Smooth muscle cell (in vitro differentiated cells): ENCODE measurements around the gene C10orf120. TPM values are rescaled to one million over a fixed set of nuclear protein-coding genes. Genes with fewer than 3 reads are reported as not detected.
A peak's percentile ranks its signal among the peaks of the same experiment; 100 is the strongest.

Experiments
- DNase-seq: peaks from one replicate; lab custom pipeline; 2025; ENCODE audit not compliant: unreplicated experiment; lab: John Stamatoyannopoulos, UW
- H2AFZ ChIP-seq: fragments of 200-600 bp; sonication (generic); 2 replicates; pipeline ENCODE4 v1.6.0; 2016; ENCODE audit warnings: antibody characterized with exemption, low read depth, mild to moderate bottlenecking
- H3F3A ChIP-seq: fragments of 200-600 bp; sonication (generic); 2 replicates; pipeline ENCODE4 v1.6.0; 2017; ENCODE audit warnings: antibody characterized with exemption, low read depth
- H3K27ac ChIP-seq: fragments of 200-600 bp; sonication (generic); 2 replicates; pipeline ENCODE4 v1.5.1; 2016; ENCODE audit warnings: low read depth, mild to moderate bottlenecking
- H3K27me3 ChIP-seq: fragments of 200-600 bp; sonication (generic); 2 replicates; pipeline ENCODE4 v1.6.1; 2016; ENCODE audit warnings: low read depth, mild to moderate bottlenecking
- H3K36me3 ChIP-seq: fragments of 200-600 bp; sonication (generic); 2 replicates; pipeline ENCODE4 v1.5.1; 2016; ENCODE audit warnings: low read depth
- H3K4me1 ChIP-seq: fragments of 200-600 bp; sonication (generic); 2 replicates; pipeline ENCODE4 v1.5.1; 2016; ENCODE audit warnings: low read depth
- H3K4me2 ChIP-seq: fragments of 200-600 bp; sonication (generic); 2 replicates; pipeline ENCODE4 v1.6.0; 2016; ENCODE audit warnings: mild to moderate bottlenecking
- H3K4me3 ChIP-seq: fragments of 200-600 bp; sonication (generic); 2 replicates; pipeline ENCODE4 v1.5.1; 2016; ENCODE audit warnings: mild to moderate bottlenecking
- H3K79me2 ChIP-seq: fragments of 200-600 bp; sonication (generic); 2 replicates; pipeline ENCODE4 v1.6.0; 2016; ENCODE audit warnings: low read depth, mild to moderate bottlenecking
- H3K9ac ChIP-seq: fragments of 200-600 bp; sonication (generic); 2 replicates; pipeline ENCODE4 v1.6.0; 2016; ENCODE audit warnings: low read depth
- H3K9me3 ChIP-seq: fragments of 200-600 bp; sonication (generic); replicated peaks from 2 replicates; pipeline ENCODE4 v1.5.1; 2016; ENCODE audit warnings: low read depth
- H4K20me1 ChIP-seq: fragments of 200-600 bp; sonication (generic); 2 replicates; pipeline ENCODE4 v1.6.0; 2016; ENCODE audit warnings: low read depth
- WGBS: methylation state at CpG from one replicate; pipeline ENCODE4 v1.1.7; 2016; ENCODE audit warnings: low lambda C conversion rate; 5-methylcytosine and 5-hydroxymethylcytosine counted together
- polyA plus RNA-seq: library from polyadenylated mRNA; unstranded; fragments of >200 nt; fragmentation: Nextera tagmentation; extraction: Ambion mirVana; gene quantifications from 2 replicates; pipeline ENCODE4 v1.2.1, GENCODE V29; 2016
- total RNA-seq: library from RNA; depleted of rRNA; stranded (reverse); fragments of >200 nt; gene quantifications from 2 replicates; pipeline ENCODE4 v1.2.3, GENCODE V29; 2014
- TF ChIP-seq, protein P1 (sequence below): fragments of 200-600 bp; sonication (generic); IDR thresholded peaks from 2 replicates; pipeline ENCODE4 v1.5.1; 2017; ENCODE audit warnings: borderline replicate concordance, mild to moderate bottlenecking, antibody characterized with exemption; ENCODE audit not compliant: insufficient read depth, poor library complexity, severe bottlenecking

The C10orf120 gene
- total and polyA plus RNA-seq, 2 experiments from 2014 or later, result not detected

DNA sequence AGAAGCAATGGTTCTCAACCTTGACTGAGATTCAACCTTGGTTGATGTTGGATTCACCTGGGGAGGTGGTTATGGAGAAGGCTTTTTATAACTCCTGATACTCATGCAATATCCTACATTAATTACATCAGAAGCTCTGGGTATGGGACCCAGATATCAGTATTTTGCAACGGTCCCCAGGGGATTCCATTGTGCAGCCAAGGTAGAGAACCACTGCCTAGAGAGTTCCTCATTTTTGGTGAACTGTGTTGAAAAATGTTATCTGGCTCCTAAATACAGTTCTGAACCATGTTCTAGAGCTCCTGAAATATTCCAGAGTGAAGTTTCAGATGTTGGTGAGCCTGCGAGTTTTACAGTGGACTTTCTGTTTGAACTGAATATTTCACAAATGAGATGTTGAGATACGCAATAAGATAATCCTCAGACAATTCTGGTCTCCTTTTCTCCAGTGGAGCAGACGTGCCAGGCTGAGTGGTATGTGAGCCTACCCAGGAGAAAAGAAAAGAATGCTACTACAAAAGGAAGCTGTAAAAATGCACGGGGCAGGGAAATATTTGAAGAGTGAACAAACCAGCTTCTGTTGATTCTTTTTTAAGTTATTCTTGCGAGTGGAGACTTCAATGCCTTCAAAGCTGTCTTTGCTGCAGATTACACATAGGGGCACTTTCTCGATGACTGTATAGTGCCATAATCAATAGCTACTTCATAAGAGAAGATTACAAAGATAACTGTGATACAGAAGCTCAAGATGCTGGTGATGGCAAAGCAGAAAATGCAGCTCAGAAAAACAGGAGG lies 13.6 kb upstream of the C10orf120 start:
- Histone ChIP-seq H3K27me3 (peaks cover 36% of the 10 kb centered on the region), H3F3A (no peaks in the 10 kb centered on the region), H3K4me1 (no peaks in the 10 kb centered on the region), H3K4me2 (peak overlapping the region; percentile 22), H3K9ac (no peak overlapping the region), H3K27ac (no peak overlapping the region), H3K9me3 (no peaks in the 10 kb centered on the region), H2AFZ (no peak overlapping the region), H3K79me2 (no peaks in the 10 kb centered on the region), H3K4me3 (no peak overlapping the region), H4K20me1 (no peaks in the 10 kb centered on the region), H3K36me3 (no peaks in the 10 kb centered on the region)
- DNase-seq, result no peak
- TF ChIP-seq, protein P1, sequence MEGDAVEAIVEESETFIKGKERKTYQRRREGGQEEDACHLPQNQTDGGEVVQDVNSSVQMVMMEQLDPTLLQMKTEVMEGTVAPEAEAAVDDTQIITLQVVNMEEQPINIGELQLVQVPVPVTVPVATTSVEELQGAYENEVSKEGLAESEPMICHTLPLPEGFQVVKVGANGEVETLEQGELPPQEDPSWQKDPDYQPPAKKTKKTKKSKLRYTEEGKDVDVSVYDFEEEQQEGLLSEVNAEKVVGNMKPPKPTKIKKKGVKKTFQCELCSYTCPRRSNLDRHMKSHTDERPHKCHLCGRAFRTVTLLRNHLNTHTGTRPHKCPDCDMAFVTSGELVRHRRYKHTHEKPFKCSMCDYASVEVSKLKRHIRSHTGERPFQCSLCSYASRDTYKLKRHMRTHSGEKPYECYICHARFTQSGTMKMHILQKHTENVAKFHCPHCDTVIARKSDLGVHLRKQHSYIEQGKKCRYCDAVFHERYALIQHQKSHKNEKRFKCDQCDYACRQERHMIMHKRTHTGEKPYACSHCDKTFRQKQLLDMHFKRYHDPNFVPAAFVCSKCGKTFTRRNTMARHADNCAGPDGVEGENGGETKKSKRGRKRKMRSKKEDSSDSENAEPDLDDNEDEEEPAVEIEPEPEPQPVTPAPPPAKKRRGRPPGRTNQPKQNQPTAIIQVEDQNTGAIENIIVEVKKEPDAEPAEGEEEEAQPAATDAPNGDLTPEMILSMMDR, result no peak
- WGBS, result 51% methylated on average over 7 of the region's 7 CpGs

DNA sequence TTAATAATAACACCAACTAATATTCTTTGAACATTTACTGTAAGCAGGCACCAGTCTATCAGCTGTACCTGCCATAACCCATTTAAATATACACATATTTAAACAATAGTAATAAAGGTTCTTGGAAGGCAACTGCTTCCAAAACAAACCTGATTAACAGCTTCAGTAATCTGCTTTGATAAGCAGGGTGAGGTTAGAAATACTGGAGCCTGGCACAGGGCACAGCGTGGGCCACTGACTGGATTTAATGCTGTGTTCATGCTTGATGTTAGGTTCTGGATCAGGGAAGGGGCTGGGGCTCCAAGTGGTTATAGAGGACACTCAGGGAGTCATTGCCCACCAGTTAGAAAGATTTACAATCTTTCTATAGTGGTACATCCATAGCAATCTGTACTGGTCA lies 10.9 kb upstream of the C10orf120 start:
- TF ChIP-seq, protein P1, result no peak
- no peak overlapping the region for H3K4me2 ChIP-seq
- WGBS, result 89% methylated on average over 1 of the region's 1 CpG
- H3K79me2 ChIP-seq, result no peaks in the 10 kb centered on the region
- no peak overlapping the region for H3K9ac ChIP-seq
- no peaks in the 10 kb centered on the region for H3K36me3 ChIP-seq
- H3K27ac ChIP-seq, result no peak overlapping the region
- no peak for DNase-seq
- H4K20me1 ChIP-seq, result no peaks in the 10 kb centered on the region
- H3K4me3 ChIP-seq, result no peak overlapping the region
- no peaks in the 10 kb centered on the region for H3K9me3 ChIP-seq
- H2AFZ ChIP-seq, result no peak overlapping the region
- no peaks in the 10 kb centered on the region for H3F3A ChIP-seq
- H3K4me1 ChIP-seq, result no peaks in the 10 kb centered on the region
- peaks cover 36% of the 10 kb centered on the region for H3K27me3 ChIP-seq

DNA sequence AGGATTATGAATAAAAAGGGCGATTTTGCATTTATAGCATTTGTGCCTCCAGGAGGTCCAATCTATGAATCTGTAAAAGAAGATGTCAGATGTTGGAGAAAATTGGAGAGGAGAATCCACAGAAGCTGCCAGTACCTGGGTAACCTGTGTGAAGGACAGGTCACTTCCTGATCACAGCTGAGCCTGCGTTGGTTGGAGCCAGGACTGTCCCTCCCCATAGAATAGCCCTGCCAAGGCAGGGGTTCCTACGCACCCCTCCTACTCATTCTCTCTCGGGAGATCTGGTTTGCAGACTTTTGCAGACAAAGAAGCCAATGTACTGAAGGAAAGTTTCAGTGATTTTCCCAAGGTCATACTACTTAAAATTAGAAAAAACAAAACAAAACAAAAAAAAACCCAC lies 10.3 kb upstream of the C10orf120 start:
- no peak overlapping the region for H3K4me3 ChIP-seq

More for the DNA sequence above, 10.3 kb upstream of the C10orf120 start:
- Histone ChIP-seq H3K36me3 (no peaks in the 10 kb centered on the region), H3K9me3 (no peaks in the 10 kb centered on the region), H3K79me2 (no peaks in the 10 kb centered on the region), H3K27me3 (peaks cover 33% of the 10 kb centered on the region), H4K20me1 (no peaks in the 10 kb centered on the region), H2AFZ (no peak overlapping the region), H3K27ac (no peak overlapping the region), H3K4me1 (no peaks in the 10 kb centered on the region), H3K4me2 (no peak overlapping the region), H3K9ac (no peak overlapping the region), H3F3A (no peaks in the 10 kb centered on the region)
- DNase-seq, result no peak
- WGBS, result 81% methylated on average over 4 of the region's 4 CpGs
- TF ChIP-seq, protein P1, result no peak
